Measurements from ENCODE around the gene ST7. TPM values are rescaled to one million over a fixed set of nuclear protein-coding genes. Genes with fewer than 3 reads are reported as not detected.

The ST7 gene
- total and polyA plus RNA-seq, 2 of the 8 experiments (the other 6 are each of a cell fraction or from before 2014, with no cell fraction given) = 16.3 to 18.0 TPM

- no peak for TF ChIP-seq CHD7 (IDR thresholded peaks at IDR 0.05; ENCODE audit: insufficient replicate concordance, low read length)
- no peak for TF ChIP-seq CTCF (IDR thresholded peaks at IDR 0.05; ENCODE audit: control extremely low read depth in 1 of 3, insufficient read depth in 1 of 3, low read depth in 1 of 3, low read length in 3 of 3)
- no peak for TF ChIP-seq SP2 (IDR thresholded peaks at IDR 0.05; ENCODE audit: low read length)
- TF ChIP-seq RNF2 (IDR thresholded peaks at IDR 0.05; ENCODE audit: borderline replicate concordance, low read depth, low read length, missing control alignments, poor library complexity, severe bottlenecking) = no peak
- no peak for TF ChIP-seq PHF8 (conservative IDR thresholded peaks at IDR 0.05; ENCODE audit: low read depth, low read length)
- no peak for TF ChIP-seq RFX5 (IDR thresholded peaks at IDR 0.05; ENCODE audit: borderline replicate concordance, low read depth, low read length)
- TF ChIP-seq CTBP2 (IDR thresholded peaks at IDR 0.05; ENCODE audit: borderline replicate concordance, insufficient read depth, insufficient read length, low read length) = no peak
- no peak for TF ChIP-seq TAF1 (IDR thresholded peaks at IDR 0.05; ENCODE audit: low read depth, low read length)
These were observed 95.6 kb downstream of the ST7 start (continued) for GRCh38 chr7:117048882-117049281.

Data from H1 (cell line).